K562 (cell line): ENCODE results near the gene PLPP4. TPM values are rescaled to one million over a fixed set of nuclear protein-coding genes. Genes with fewer than 3 reads are reported as not detected.

Experiments
- ATAC-seq: fragments of 200-7000 bp; cut with Tn5 transposase; 3 replicates; pipeline ENCODE4 v1.9.1; 2020; ENCODE audit warnings: moderate library complexity
- BruUV-seq: library from RNA; stranded (reverse); fragments of 400-500 nt; replicated peaks from 2 replicates; lab custom pipeline; 2021; lab: Mats Ljungman, UMichigan
- CTCF ChIA-PET: fragments of 300-600 bp; formaldehyde crosslinking; extraction: SDS; loops from one replicate; lab custom pipeline; 2021; ENCODE audit warnings: low intra/inter-chr PET ratio; lab: Yijun Ruan, JAX
- POLR2A ChIA-PET: fragments of 300-600, 350-650 bp; sonication (Branson Sonifier 250); formaldehyde crosslinking; extraction: SDS; loops from one replicate; lab custom pipeline; 2021; ENCODE audit warnings: antibody characterized with exemption, inconsistent platforms; lab: Yijun Ruan, JAX
- DNase-seq, 4 experiments: peaks; one replicate each; pipeline versions ENCODE4 v3.0.0 to v3.0.0-alpha.2; 2011 to 2018; ENCODE audit warnings: low spot score in 3 of 4, mixed read lengths in 3 of 4; ENCODE audit errors: extremely low read depth in 1 of 4
- FAIRE-seq: peaks from 2 replicates; lab custom pipeline; 2011; peaks lifted over from hg19 to GRCh38; lab: Jason Lieb, UNC
- H2AFZ ChIP-seq: 2 replicates; pipeline ENCODE4 v1.6.0; 2011; ENCODE audit warnings: low read depth, low read length, control low read depth, inconsistent platforms
- H3K27ac ChIP-seq: fragments of 200-600 bp; 3 replicates; pipeline ENCODE4 v1.8.0; 2011; ENCODE audit warnings: low read depth, mild to moderate bottlenecking, control low read depth, inconsistent platforms, low read length, moderate library complexity, mixed read lengths; ENCODE audit errors: extremely low read depth
- H3K27me3 ChIP-seq, 2 experiments: fragments of 300-600 bp in 1 of 2; 2 replicates in 1 of 2; 3 replicates in 1 of 2; pipeline versions ENCODE4 v1.6.0 to v1.8.0; 2011; ENCODE audit warnings: inconsistent platforms in 2 of 2, low read length in 2 of 2, mild to moderate bottlenecking in 1 of 2, mixed read lengths in 1 of 2, moderate library complexity in 1 of 2; ENCODE audit not compliant: control insufficient read depth in 2 of 2, insufficient read depth in 2 of 2
- H3K36me3 ChIP-seq: fragments of 300-600 bp; 3 replicates; pipeline ENCODE4 v1.8.0; 2011; ENCODE audit warnings: mild to moderate bottlenecking, low read length, inconsistent platforms; ENCODE audit not compliant: control insufficient read depth, insufficient read depth
- H3K4me1 ChIP-seq, 2 experiments: fragments of 200-600 bp in 1 of 2; replicated peaks in 1 of 2; 2 replicates in 1 of 2; 3 replicates in 1 of 2; pipeline versions ENCODE4 v1.5.1 to v1.8.0; 2011; ENCODE audit warnings: inconsistent platforms in 2 of 2, low read length in 2 of 2, mild to moderate bottlenecking in 1 of 2, mixed read lengths in 1 of 2, moderate library complexity in 1 of 2; ENCODE audit not compliant: control insufficient read depth in 2 of 2, insufficient read depth in 2 of 2
- H3K4me2 ChIP-seq: 2 replicates; pipeline ENCODE4 v1.6.1; 2011; ENCODE audit warnings: low read length, control low read depth, inconsistent platforms, mixed read lengths; ENCODE audit not compliant: insufficient read depth
- H3K4me3 ChIP-seq: fragments of 200-600 bp; sonication (generic), shearing (Covaris generic); 2 replicates; pipeline ENCODE4 v1.5.1; 2016; ENCODE audit warnings: control low read depth, inconsistent platforms
- H3K79me2 ChIP-seq: fragments of 200-600 bp; 3 replicates; pipeline ENCODE4 v1.8.0; 2011; ENCODE audit warnings: low read length, inconsistent platforms; ENCODE audit not compliant: control insufficient read depth, insufficient read depth
- H3K9ac ChIP-seq, 2 experiments: 2 replicates each; pipeline versions ENCODE4 v1.6.0 to v1.6.1; 2011; ENCODE audit warnings: low read depth in 2 of 2, low read length in 2 of 2, control low read depth in 1 of 2, inconsistent platforms in 1 of 2, mild to moderate bottlenecking in 1 of 2, mixed read lengths in 1 of 2; ENCODE audit not compliant: insufficient read depth in 1 of 2
- H3K9me1 ChIP-seq: one replicate; pipeline ENCODE4 v1.6.0; 2011; ENCODE audit warnings: inconsistent platforms, mild to moderate bottlenecking, low read length, moderate library complexity; ENCODE audit not compliant: control insufficient read depth, insufficient read depth
- H3K9me3 ChIP-seq: replicated peaks from 2 replicates; pipeline ENCODE4 v1.5.1; 2011; ENCODE audit warnings: low read depth, low read length, inconsistent platforms; ENCODE audit not compliant: control insufficient read depth, insufficient read depth
- H4K20me1 ChIP-seq: replicated peaks from 2 replicates; pipeline ENCODE4 v1.6.1; 2011; ENCODE audit warnings: low read length, inconsistent platforms, mixed read lengths; ENCODE audit not compliant: control insufficient read depth, insufficient read depth
- CSDE1 ChIP-seq, 2 experiments: fragments of 450-650 bp; IDR thresholded peaks; 2 replicates each; pipeline ENCODE4 v1.6.1; 2016; ENCODE audit warnings: mild to moderate bottlenecking in 1 of 2
- E2F3 ChIP-seq: fragments of 250-450 bp; sonication (Bioruptor Pico); IDR thresholded peaks from 2 replicates; pipeline ENCODE4 v1.4.0; 2020; ENCODE audit warnings: mild to moderate bottlenecking
- FOXA1 ChIP-seq: fragments of 450-650 bp; IDR thresholded peaks from 2 replicates; pipeline ENCODE4 v1.6.1; 2016; ENCODE audit warnings: mild to moderate bottlenecking, borderline replicate concordance
- FOXP4 ChIP-seq: sonication (generic); formaldehyde crosslinking; IDR thresholded peaks from 2 replicates; pipeline ENCODE4 v1.8.0; 2022; ENCODE audit warnings: mild to moderate bottlenecking, missing genetic modification reagents, borderline replicate concordance
- HBP1 ChIP-seq: fragments of 450-650 bp; formaldehyde crosslinking; IDR thresholded peaks from 2 replicates; pipeline ENCODE4 v1.4.0; 2022; ENCODE audit warnings: missing genetic modification characterization
- KLF10 ChIP-seq: fragments of 250-450 bp; sonication (Bioruptor Pico); IDR thresholded peaks from 2 replicates; pipeline ENCODE4 v1.6.1; 2021; ENCODE audit warnings: matching md5 sums
- LCOR ChIP-seq: sonication (generic); formaldehyde crosslinking; IDR thresholded peaks from 2 replicates; pipeline ENCODE4 v1.8.0; 2022; ENCODE audit warnings: mild to moderate bottlenecking, missing genetic modification reagents
- MED1 ChIP-seq: sonication (generic); formaldehyde crosslinking; IDR thresholded peaks from 2 replicates; pipeline ENCODE4 v1.8.1; 2023; ENCODE audit warnings: missing genetic modification reagents, borderline replicate concordance
- NFXL1 ChIP-seq: fragments of 450-650 bp; formaldehyde crosslinking; IDR thresholded peaks from 2 replicates; pipeline ENCODE4 v1.4.0; 2021; ENCODE audit warnings: mild to moderate bottlenecking
- SAFB ChIP-seq: fragments of 200-400 bp; formaldehyde crosslinking; IDR thresholded peaks from 2 replicates; pipeline ENCODE4 v1.6.1; 2017; ENCODE audit warnings: low read depth, low read length, borderline replicate concordance
- THRAP3 ChIP-seq: fragments of 450-650 bp; IDR thresholded peaks from 2 replicates; pipeline ENCODE4 v1.6.1; 2016; ENCODE audit warnings: mild to moderate bottlenecking, inconsistent platforms, borderline replicate concordance
- ZZZ3 ChIP-seq: fragments of 450-650 bp; IDR thresholded peaks from 2 replicates; pipeline ENCODE4 v1.6.1; 2016; ENCODE audit warnings: antibody characterized with exemption, mild to moderate bottlenecking, moderate library complexity
- WGBS: fragments of 100-300 bp; shearing (Covaris generic); methylation state at CpG from one replicate; pipeline ENCODE4 v1.1.6; 2016; ENCODE audit warnings: low coverage, mixed read lengths; ENCODE audit not compliant: insufficient coverage; ENCODE audit errors: missing lambda C conversion rate; 5-methylcytosine and 5-hydroxymethylcytosine counted together
- in situ Hi-C: fragments of 300-500 bp; cut with MboI; formaldehyde crosslinking; loops from 4 replicates; pipeline ENCODE4 v1.15.0; 2018; ENCODE audit warnings: inconsistent platforms, mixed read lengths
- intact Hi-C: fragments of 100-400 bp; cut with micrococcal nuclease; formaldehyde crosslinking; loops from 2 replicates; pipeline ENCODE4 v1.14.2; 2022
- polyA plus RNA-seq, 8 experiments: library from polyadenylated mRNA; depleted of rRNA in 4 of 8; stranded (reverse) in 5 of 8; unstranded in 3 of 8; fragments of >200 nt; fragmentation: Nextera tagmentation in 2 of 8; fragmentation: Illumina TruSeq in 1 of 8; extraction: Ambion mirVana in 2 of 8; extraction: Trizol in 1 of 8; gene quantifications; 2 replicates each; pipeline versions ENCODE4 v1.2.1 to v1.2.3, GENCODE V29; 2011 to 2014; ENCODE audit warnings: inconsistent platforms in 1 of 8, missing spikeins in 1 of 8
- total RNA-seq, 7 experiments: library from RNA; depleted of rRNA in 6 of 7; stranded (reverse); fragments of >200 nt in 6 of 7; fragmentation: Illumina TruSeq in 2 of 7; extraction: Trizol in 2 of 7; gene quantifications; 2 replicates each; pipeline versions ENCODE4 v1.2.1 to v1.2.3, GENCODE V29; 2011 to 2021; ENCODE audit warnings: low replicate concordance in 1 of 7
- TF ChIP-seq, protein P1 (sequence below): IDR thresholded peaks from 2 replicates; pipeline ENCODE4 v1.6.1; 2012; ENCODE audit warnings: low read depth, low read length, improper control_type of control experiment, borderline replicate concordance
- TF ChIP-seq, protein P2 (sequence below): IDR thresholded peaks from 3 replicates; pipeline ENCODE4 v1.6.1; 2011; ENCODE audit warnings: borderline replicate concordance, mild to moderate bottlenecking, moderate library complexity; ENCODE audit not compliant: insufficient read length; ENCODE audit errors: extremely low read depth

The PLPP4 gene
- total and polyA plus RNA-seq, 9 of the 15 experiments (the other 6 are each of a cell fraction or from before 2014, with no cell fraction given): 0.08 TPM; not detected in 8

DNA sequence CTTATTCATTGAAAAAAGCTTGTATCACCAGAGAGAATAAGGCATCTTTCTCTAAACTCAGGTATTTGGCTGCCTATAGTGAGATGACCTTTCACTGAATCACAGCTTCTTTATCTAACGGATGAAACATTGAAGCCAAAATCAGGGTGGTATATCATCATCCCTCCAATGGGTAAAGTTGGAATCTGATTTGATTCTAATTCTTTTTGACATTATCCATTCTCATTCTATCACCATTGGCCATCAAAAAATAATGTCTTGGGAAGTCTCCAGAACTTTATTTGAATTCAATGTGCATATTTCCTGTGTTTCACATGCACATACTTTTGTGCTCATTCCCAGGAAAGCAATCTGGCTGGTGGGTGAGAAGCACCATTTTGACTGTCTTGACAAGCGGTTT, 95.2 kb downstream of the PLPP4 start (continued):
- TF ChIP-seq SAFB (no peak), MED1 (CRISPR knock-in tag) (no peak), LCOR (CRISPR knock-in tag) (no peak), E2F3 (CRISPR knock-in tag) (no peak), CSDE1 (IDR thresholded peaks at IDR 0.05) (no peak), ZZZ3 (no peak), HBP1 (no peak)
- TF ChIP-seq, protein P1, sequence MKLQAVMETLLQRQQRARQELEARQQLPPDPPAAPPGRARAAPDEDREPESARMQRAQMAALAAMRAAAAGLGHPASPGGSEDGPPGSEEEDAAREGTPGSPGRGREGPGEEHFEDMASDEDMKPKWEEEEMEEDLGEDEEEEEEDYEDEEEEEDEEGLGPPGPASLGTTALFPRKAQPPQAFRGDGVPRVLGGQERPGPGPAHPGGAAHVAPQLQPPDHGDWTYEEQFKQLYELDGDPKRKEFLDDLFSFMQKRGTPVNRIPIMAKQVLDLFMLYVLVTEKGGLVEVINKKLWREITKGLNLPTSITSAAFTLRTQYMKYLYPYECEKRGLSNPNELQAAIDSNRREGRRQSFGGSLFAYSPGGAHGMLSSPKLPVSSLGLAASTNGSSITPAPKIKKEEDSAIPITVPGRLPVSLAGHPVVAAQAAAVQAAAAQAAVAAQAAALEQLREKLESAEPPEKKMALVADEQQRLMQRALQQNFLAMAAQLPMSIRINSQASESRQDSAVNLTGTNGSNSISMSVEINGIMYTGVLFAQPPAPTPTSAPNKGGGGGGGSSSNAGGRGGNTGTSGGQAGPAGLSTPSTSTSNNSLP: no peak

- CTCF ChIA-PET: no interaction called here
- Histone ChIP-seq H3K36me3 (no peaks in the 10 kb centered on the region), H3K27ac (no peak overlapping the region), H3K9me1 (no peaks in the 10 kb centered on the region), H3K4me2 (no peak overlapping the region), H4K20me1 (no peaks in the 10 kb centered on the region), H3K9ac (no peak overlapping the region), H2AFZ (no peak overlapping the region), H3K27me3 (no peaks in the 10 kb centered on the region), H3K9me3 (no peaks in the 10 kb centered on the region), H3K4me3 (no peak overlapping the region), H3K4me1 (no peaks in the 10 kb centered on the region), H3K79me2 (no peaks in the 10 kb centered on the region)
- in situ Hi-C loops (no loop called here), intact Hi-C loops (no loop called here)
- FAIRE-seq (no peak), ATAC-seq (no peak), DNase-seq (no peak)
- POLR2A ChIA-PET: interaction anchor here (0.7 kb wide), 1 partner anchor 20 kb away, joined by 4 read pairs; no protein-coding TSS in a partner anchor
- WGBS: 0% methylated on average over 2 of the region's 2 CpGs
- no TSS peak for BruUV-seq
- TF ChIP-seq FOXP4 (no peak), KLF10 (no peak), NFXL1 (CRISPR knock-in tag) (no peak), THRAP3 (no peak), FOXA1 (no peak)
- TF ChIP-seq, protein P2, sequence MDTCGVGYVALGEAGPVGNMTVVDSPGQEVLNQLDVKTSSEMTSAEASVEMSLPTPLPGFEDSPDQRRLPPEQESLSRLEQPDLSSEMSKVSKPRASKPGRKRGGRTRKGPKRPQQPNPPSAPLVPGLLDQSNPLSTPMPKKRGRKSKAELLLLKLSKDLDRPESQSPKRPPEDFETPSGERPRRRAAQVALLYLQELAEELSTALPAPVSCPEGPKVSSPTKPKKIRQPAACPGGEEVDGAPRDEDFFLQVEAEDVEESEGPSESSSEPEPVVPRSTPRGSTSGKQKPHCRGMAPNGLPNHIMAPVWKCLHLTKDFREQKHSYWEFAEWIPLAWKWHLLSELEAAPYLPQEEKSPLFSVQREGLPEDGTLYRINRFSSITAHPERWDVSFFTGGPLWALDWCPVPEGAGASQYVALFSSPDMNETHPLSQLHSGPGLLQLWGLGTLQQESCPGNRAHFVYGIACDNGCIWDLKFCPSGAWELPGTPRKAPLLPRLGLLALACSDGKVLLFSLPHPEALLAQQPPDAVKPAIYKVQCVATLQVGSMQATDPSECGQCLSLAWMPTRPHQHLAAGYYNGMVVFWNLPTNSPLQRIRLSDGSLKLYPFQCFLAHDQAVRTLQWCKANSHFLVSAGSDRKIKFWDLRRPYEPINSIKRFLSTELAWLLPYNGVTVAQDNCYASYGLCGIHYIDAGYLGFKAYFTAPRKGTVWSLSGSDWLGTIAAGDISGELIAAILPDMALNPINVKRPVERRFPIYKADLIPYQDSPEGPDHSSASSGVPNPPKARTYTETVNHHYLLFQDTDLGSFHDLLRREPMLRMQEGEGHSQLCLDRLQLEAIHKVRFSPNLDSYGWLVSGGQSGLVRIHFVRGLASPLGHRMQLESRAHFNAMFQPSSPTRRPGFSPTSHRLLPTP: no peak
Measured at GRCh38 chr10:120553911-120554310, 96.9 kb downstream of the PLPP4 start.
